ENCODE results near the gene SIRPB1.
"Not testable (repeated sequence)": the region's sequence is repeated elsewhere in the genome, so short reads cannot be mapped to it uniquely, and the experiment has no call there.

SIRPB1 gene

GRCh38 chr20:1654996-1655395 lies 35.2 kb upstream of the SIRPB1 start:
- no peaks in the 10 kb centered on the region for H3K4me1 ChIP-seq (ENCODE audit: insufficient read depth, low read length)
- H3K9me3 ChIP-seq (ENCODE audit: low read length), result no peaks in the 10 kb centered on the region
- H3K4me3 ChIP-seq (ENCODE audit: low read depth in 1 of 2, low read length in 2 of 2), result no peak overlapping the region
- no peak overlapping the region for H3K27ac ChIP-seq (ENCODE audit: low read depth, low read length)
- H3K27me3 ChIP-seq (ENCODE audit: control insufficient read depth in 1 of 2, insufficient read depth in 2 of 2, low read length in 2 of 2), result no peaks in the 10 kb centered on the region
- no peaks in the 10 kb centered on the region for H3K36me3 ChIP-seq (ENCODE audit: insufficient read depth, low read length)
- no peak overlapping the region for H3K9ac ChIP-seq (ENCODE audit: low read length)

GRCh38 chr20:1652960-1653359 lies 33.2 kb upstream of the SIRPB1 start:
- no peak overlapping the region for H3K27ac ChIP-seq (ENCODE audit: low read depth, low read length)
- H3K4me3 ChIP-seq (ENCODE audit: low read depth in 1 of 2, low read length in 2 of 2), result no peak overlapping the region
- no peaks in the 10 kb centered on the region for H3K4me1 ChIP-seq (ENCODE audit: insufficient read depth, low read length)
- no peaks in the 10 kb centered on the region for H3K9me3 ChIP-seq (ENCODE audit: low read length)
- no peak overlapping the region for H3K9ac ChIP-seq (ENCODE audit: low read length)
- no peaks in the 10 kb centered on the region for H3K36me3 ChIP-seq (ENCODE audit: insufficient read depth, low read length)
- H3K27me3 ChIP-seq (ENCODE audit: control insufficient read depth in 1 of 2, insufficient read depth in 2 of 2, low read length in 2 of 2), result no peaks in the 10 kb centered on the region

- Histone ChIP-seq H3K9ac (ENCODE audit: low read length) (no peak overlapping the region), H3K27me3 (ENCODE audit: control insufficient read depth in 1 of 2, insufficient read depth in 2 of 2, low read length in 2 of 2) (no peaks in the 10 kb centered on the region), H3K27ac (ENCODE audit: low read depth, low read length) (no peak overlapping the region), H3K4me1 (ENCODE audit: insufficient read depth, low read length) (no peaks in the 10 kb centered on the region), H3K4me3 (ENCODE audit: low read depth in 1 of 2, low read length in 2 of 2) (no peak overlapping the region), H3K36me3 (ENCODE audit: insufficient read depth, low read length) (no peaks in the 10 kb centered on the region), H3K9me3 (ENCODE audit: low read length) (no peaks in the 10 kb centered on the region)
These were observed 32.3 kb upstream of the SIRPB1 start for GRCh38 chr20:1652104-1652503.

- no peaks in the 10 kb centered on the region for H3K36me3 ChIP-seq (ENCODE audit: insufficient read depth, low read length)
- no peak overlapping the region for H3K9ac ChIP-seq (ENCODE audit: low read length)
- no peak overlapping the region for H3K4me3 ChIP-seq (ENCODE audit: low read depth in 1 of 2, low read length in 2 of 2)
- no peak overlapping the region for H3K27ac ChIP-seq (ENCODE audit: low read depth, low read length)
- no peaks in the 10 kb centered on the region for H3K27me3 ChIP-seq (ENCODE audit: control insufficient read depth in 1 of 2, insufficient read depth in 2 of 2, low read length in 2 of 2)
- H3K4me1 ChIP-seq (ENCODE audit: insufficient read depth, low read length), result no peaks in the 10 kb centered on the region
- no peaks in the 10 kb centered on the region for H3K9me3 ChIP-seq (ENCODE audit: low read length)
These were observed 31.7 kb upstream of the SIRPB1 start for GRCh38 chr20:1651268-1652058.

GRCh38 chr20:1648101-1648500 lies 28.3 kb upstream of the SIRPB1 start:
- Histone ChIP-seq H3K27ac (ENCODE audit: low read depth, low read length) (no peak overlapping the region), H3K36me3 (ENCODE audit: insufficient read depth, low read length) (no peaks in the 10 kb centered on the region), H3K27me3 (ENCODE audit: control insufficient read depth in 1 of 2, insufficient read depth in 2 of 2, low read length in 2 of 2) (no peaks in the 10 kb centered on the region), H3K4me1 (ENCODE audit: insufficient read depth, low read length) (no peaks in the 10 kb centered on the region), H3K9ac (ENCODE audit: low read length) (no peak overlapping the region), H3K9me3 (ENCODE audit: low read length) (no peaks in the 10 kb centered on the region), H3K4me3 (ENCODE audit: low read depth in 1 of 2, low read length in 2 of 2) (no peak overlapping the region)

- no peaks in the 10 kb centered on the region for H3K4me1 ChIP-seq (ENCODE audit: insufficient read depth, low read length)
- H3K9ac ChIP-seq (ENCODE audit: low read length), result no peak overlapping the region
- H3K27ac ChIP-seq (ENCODE audit: low read depth, low read length), result no peak overlapping the region
- H3K27me3 ChIP-seq (ENCODE audit: control insufficient read depth in 1 of 2, insufficient read depth in 2 of 2, low read length in 2 of 2), result no peaks in the 10 kb centered on the region
- H3K36me3 ChIP-seq (ENCODE audit: insufficient read depth, low read length), result no peaks in the 10 kb centered on the region
- no peaks in the 10 kb centered on the region for H3K9me3 ChIP-seq (ENCODE audit: low read length)
- no peak overlapping the region for H3K4me3 ChIP-seq (ENCODE audit: low read depth in 1 of 2, low read length in 2 of 2)
These were observed 27.2 kb upstream of the SIRPB1 start for GRCh38 chr20:1646975-1647431.

- no peaks in the 10 kb centered on the region for H3K36me3 ChIP-seq (ENCODE audit: insufficient read depth, low read length)
- H3K27ac ChIP-seq (ENCODE audit: low read depth, low read length), result no peak overlapping the region
- no peak overlapping the region for H3K4me3 ChIP-seq (ENCODE audit: low read depth in 1 of 2, low read length in 2 of 2)
- no peaks in the 10 kb centered on the region for H3K4me1 ChIP-seq (ENCODE audit: insufficient read depth, low read length)
- no peaks in the 10 kb centered on the region for H3K27me3 ChIP-seq (ENCODE audit: control insufficient read depth in 1 of 2, insufficient read depth in 2 of 2, low read length in 2 of 2)
- no peak overlapping the region for H3K9ac ChIP-seq (ENCODE audit: low read length)
- no peaks in the 10 kb centered on the region for H3K9me3 ChIP-seq (ENCODE audit: low read length)
These were observed 24.5 kb upstream of the SIRPB1 start for GRCh38 chr20:1644101-1644962.

- not testable (repeated sequence) for H3K4me1 ChIP-seq (ENCODE audit: insufficient read depth, low read length); H3K27ac ChIP-seq (ENCODE audit: low read depth, low read length); H3K27me3 ChIP-seq (ENCODE audit: control insufficient read depth in 1 of 2, insufficient read depth in 2 of 2, low read length in 2 of 2); H3K9me3 ChIP-seq (ENCODE audit: low read length); H3K9ac ChIP-seq (ENCODE audit: low read length); H3K36me3 ChIP-seq (ENCODE audit: insufficient read depth, low read length); H3K4me3 ChIP-seq (ENCODE audit: low read depth in 1 of 2, low read length in 2 of 2)
These were observed 18.8 kb upstream of the SIRPB1 start for GRCh38 chr20:1638643-1639042.

- Histone ChIP-seq H3K4me3 (ENCODE audit: low read depth in 1 of 2, low read length in 2 of 2) (no peak overlapping the region), H3K36me3 (ENCODE audit: insufficient read depth, low read length) (no peaks in the 10 kb centered on the region), H3K4me1 (ENCODE audit: insufficient read depth, low read length) (no peaks in the 10 kb centered on the region), H3K27me3 (ENCODE audit: control insufficient read depth in 1 of 2, insufficient read depth in 2 of 2, low read length in 2 of 2) (no peaks in the 10 kb centered on the region), H3K9me3 (ENCODE audit: low read length) (no peaks in the 10 kb centered on the region), H3K27ac (ENCODE audit: low read depth, low read length) (no peak overlapping the region), H3K9ac (ENCODE audit: low read length) (no peak overlapping the region)
These were observed 17.9 kb upstream of the SIRPB1 start for GRCh38 chr20:1637755-1638154.

- no peaks in the 10 kb centered on the region for H3K36me3 ChIP-seq (ENCODE audit: insufficient read depth, low read length)
- no peak overlapping the region for H3K9ac ChIP-seq (ENCODE audit: low read length)
- no peaks in the 10 kb centered on the region for H3K27me3 ChIP-seq (ENCODE audit: control insufficient read depth in 1 of 2, insufficient read depth in 2 of 2, low read length in 2 of 2)
- no peak overlapping the region for H3K4me3 ChIP-seq (ENCODE audit: low read depth in 1 of 2, low read length in 2 of 2)
- H3K9me3 ChIP-seq (ENCODE audit: low read length), result no peaks in the 10 kb centered on the region
- no peaks in the 10 kb centered on the region for H3K4me1 ChIP-seq (ENCODE audit: insufficient read depth, low read length)
- no peak overlapping the region for H3K27ac ChIP-seq (ENCODE audit: low read depth, low read length)
These were observed 17.4 kb upstream of the SIRPB1 start for GRCh38 chr20:1637226-1637625.

GRCh38 chr20:1636621-1637020 lies 16.8 kb upstream of the SIRPB1 start:
- no peak overlapping the region for H3K4me3 ChIP-seq (ENCODE audit: low read depth in 1 of 2, low read length in 2 of 2)
- no peaks in the 10 kb centered on the region for H3K9me3 ChIP-seq (ENCODE audit: low read length)
- no peak overlapping the region for H3K9ac ChIP-seq (ENCODE audit: low read length)
- H3K27me3 ChIP-seq (ENCODE audit: control insufficient read depth in 1 of 2, insufficient read depth in 2 of 2, low read length in 2 of 2), result no peaks in the 10 kb centered on the region
- H3K27ac ChIP-seq (ENCODE audit: low read depth, low read length), result no peak overlapping the region
- H3K36me3 ChIP-seq (ENCODE audit: insufficient read depth, low read length), result no peaks in the 10 kb centered on the region
- H3K4me1 ChIP-seq (ENCODE audit: insufficient read depth, low read length), result no peaks in the 10 kb centered on the region
